ENCODE data around the gene ATP6V1D. TPM values are rescaled to one million over a fixed set of nuclear protein-coding genes. Genes with fewer than 3 reads are reported as not detected.
"Not testable (repeated sequence)": the region's sequence is repeated elsewhere in the genome, so short reads cannot be mapped to it uniquely, and the experiment has no call there.

The ATP6V1D gene
- total RNA-seq: 82.9 and 142 TPM in 2 replicates

- DNase-seq (ENCODE audit: low read depth): peak; percentile 90
- TF ChIP-seq CTCF (conservative IDR thresholded peaks at IDR 0.05; ENCODE audit: low read depth, low read length): peak; percentile 97
These were observed at the start of gene ATP6V1D, which contains the start of gene EIF2S1 for GRCh38 chr14:67359775-67360469. Gene ATP6V1D, minus strand, starts transcription at chr14:67359804. Its CDS starts 106 bp downstream, at chr14:67359698. Gene EIF2S1, plus strand, starts transcription at chr14:67360328. Its CDS starts 4,440 bp downstream, at chr14:67364768.

GRCh38 chr14:67408122-67408801 is 48.7 kb upstream of the ATP6V1D start:
- H3K4me3 ChIP-seq (ENCODE audit: low read depth, low read length); DNase-seq (ENCODE audit: low read depth): not testable (repeated sequence)

More at GRCh38 chr14:67359775-67360469, at the start of gene ATP6V1D, which contains the start of gene EIF2S1:
- peak within 1 kb of the TSS; percentile 94 for H3K4me3 ChIP-seq (ENCODE audit: low read depth, low read length)

- DNase-seq (ENCODE audit: low read depth): no peak
- no peak overlapping the region for H3K4me3 ChIP-seq (ENCODE audit: low read depth, low read length)
- no peak for TF ChIP-seq CTCF (conservative IDR thresholded peaks at IDR 0.05; ENCODE audit: low read depth, low read length)
These were observed 46.2 kb upstream of the ATP6V1D start for GRCh38 chr14:67405771-67406170.

GRCh38 chr14:67400434-67400833 is 40.8 kb upstream of the ATP6V1D start:
- TF ChIP-seq CTCF (conservative IDR thresholded peaks at IDR 0.05; ENCODE audit: low read depth, low read length): no peak
- DNase-seq (ENCODE audit: low read depth): no peak
- H3K4me3 ChIP-seq (ENCODE audit: low read depth, low read length): no peak overlapping the region

- no peak for DNase-seq (ENCODE audit: low read depth)
- H3K4me3 ChIP-seq (ENCODE audit: low read depth, low read length): no peak overlapping the region
- no peak for TF ChIP-seq CTCF (conservative IDR thresholded peaks at IDR 0.05; ENCODE audit: low read depth, low read length)
These were observed 37.9 kb upstream of the ATP6V1D start for GRCh38 chr14:67397536-67397935.

- no peak for DNase-seq (ENCODE audit: low read depth)
These were observed 36.9 kb upstream of the ATP6V1D start for GRCh38 chr14:67396381-67396970.

More at GRCh38 chr14:67396381-67396970, 36.9 kb upstream of the ATP6V1D start:
- no peak for TF ChIP-seq CTCF (conservative IDR thresholded peaks at IDR 0.05; ENCODE audit: low read depth, low read length)
- no peak overlapping the region for H3K4me3 ChIP-seq (ENCODE audit: low read depth, low read length)

All from epithelial cell of proximal tubule (primary cell).